ENCODE measurements around the gene STPG2. TPM values are rescaled to one million over a fixed set of nuclear protein-coding genes. Genes with fewer than 3 reads are reported as not detected.
A peak's percentile ranks its signal among the peaks of the same experiment; 100 is the strongest.

STPG2 gene
- total and polyA plus RNA-seq, 2 of the 4 experiments (the other 2 are of a cell fraction), result not detected

- H2AFZ ChIP-seq (replicated peaks; ENCODE audit: low read length, poor library complexity), result no peak overlapping the region
- H4K91ac ChIP-seq (ENCODE audit: insufficient read depth, low read depth, low read length), result no peak overlapping the region
- TF ChIP-seq SMC3 (IDR thresholded peaks at IDR 0.05; ENCODE audit: low read depth, low read length) (no peak), RFX5 (IDR thresholded peaks at IDR 0.05; ENCODE audit: low read depth, low read length) (no peak), FOS (IDR thresholded peaks at IDR 0.05; ENCODE audit: low read depth, low read length) (no peak), USF2 (IDR thresholded peaks at IDR 0.05; ENCODE audit: low read depth, low read length) (no peak), CEBPB (IDR thresholded peaks at IDR 0.05; ENCODE audit: low read depth, low read length) (no peak), MAZ (IDR thresholded peaks at IDR 0.05; ENCODE audit: borderline replicate concordance, low read depth, low read length) (no peak), RAD21 (IDR thresholded peaks at IDR 0.05; ENCODE audit: low read length) (no peak), CHD1 (IDR thresholded peaks at IDR 0.05; ENCODE audit: low read depth, low read length) (no peak), RCOR1 (IDR thresholded peaks at IDR 0.05; ENCODE audit: insufficient replicate concordance, low read length) (no peak), MXI1 (IDR thresholded peaks at IDR 0.05; ENCODE audit: borderline replicate concordance, low read depth, low read length) (no peak), BHLHE40 (IDR thresholded peaks at IDR 0.05; ENCODE audit: low read depth, low read length) (no peak), POLR2A (IDR thresholded peaks at IDR 0.05; ENCODE audit: low read depth, low read length) (no peak), NFE2L2 (IDR thresholded peaks at IDR 0.05; ENCODE audit: low read depth, low read length) (no peak)
- H3K4ac ChIP-seq (ENCODE audit: low read depth, low read length), result no peak overlapping the region
- no peak overlapping the region for H2BK5ac ChIP-seq (ENCODE audit: low read depth, low read length, poor library complexity, severe bottlenecking)
- dilution Hi-C loops (cut with HindIII; ENCODE audit: low sequenced_read_pairs, unreplicated experiment) (no loop called here), intact Hi-C loops (cut with micrococcal nuclease) (no loop called here), in situ Hi-C loops (cut with MboI; ENCODE audit: low sequenced_read_pairs) (loop anchor here (25.0 kb wide), 1 partner anchor 496 kb away; the partner anchor contains the start of gene TSPAN5)
- no peak overlapping the region for H2BK15ac ChIP-seq (ENCODE audit: low read depth, low read length)
- H3K18ac ChIP-seq (ENCODE audit: low read depth, low read length), result no peak overlapping the region
- POLR2A ChIA-PET (ENCODE audit: unreplicated experiment), result no interaction called here
- H3K9me3 ChIP-seq (ENCODE audit: control insufficient read depth, insufficient read depth, low read length), result no peaks in the 10 kb centered on the region
- no peaks in the 10 kb centered on the region for H3K79me1 ChIP-seq (ENCODE audit: low read depth in 1 of 2, low read length in 2 of 2)
- H3K4me1 ChIP-seq (ENCODE audit: control insufficient read depth, insufficient read depth, low read length), result no peaks in the 10 kb centered on the region
- H3K9ac ChIP-seq (ENCODE audit: low read depth, low read length), result no peak overlapping the region
- no peak overlapping the region for H4K5ac ChIP-seq (ENCODE audit: low read depth, low read length)
- H3K27ac ChIP-seq (ENCODE audit: insufficient read depth, low read length), result no peak overlapping the region
- H3K4me2 ChIP-seq (ENCODE audit: low read depth, low read length), result no peak overlapping the region
- no TSS peak for BruUV-seq (replicated peaks)
- no peak overlapping the region for H3K4me3 ChIP-seq (ENCODE audit: insufficient read depth, low read depth, low read length)
- WGBS, 2 experiments (ENCODE audit: extremely low coverage in 2 of 2, insufficient read length in 1 of 2), result 87% methylated on average over 3 of the region's 7 CpGs; no CpG with 5 or more reads in 1 of the 2 experiments
- no peak overlapping the region for H3K56ac ChIP-seq (ENCODE audit: extremely low read depth, insufficient read depth, low read length)
- no peak overlapping the region for H3K23ac ChIP-seq (ENCODE audit: low read depth, low read length)
- no peak overlapping the region for H4K8ac ChIP-seq (ENCODE audit: low read depth in 2 of 2, low read length in 2 of 2)
- peaks cover 5% of the 10 kb centered on the region for H3K27me3 ChIP-seq (ENCODE audit: control insufficient read depth, insufficient read depth, low read length)
- H2BK120ac ChIP-seq (ENCODE audit: low read depth, low read length), result no peak overlapping the region
- H4K20me1 ChIP-seq (ENCODE audit: insufficient read depth, low read length), result no peaks in the 10 kb centered on the region
- H2AK5ac ChIP-seq (ENCODE audit: low read depth, low read length), result no peak overlapping the region
- H2BK20ac ChIP-seq (ENCODE audit: low read depth, low read length), result no peak overlapping the region
- no peak overlapping the region for H3K14ac ChIP-seq (replicated peaks; ENCODE audit: low read depth, low read length)
- no peak for ATAC-seq (ENCODE audit: low read depth)
- peak; percentile 1 for DNase-seq
- no peak overlapping the region for H2AK9ac ChIP-seq (replicated peaks; ENCODE audit: low read depth, low read length, poor library complexity)
- H3K9me1 ChIP-seq (ENCODE audit: insufficient read depth, low read length), result 0 out of 2 replicates have a peak, but pooled peaks cover 3% of the 10 kb centered on the region
- CTCF ChIA-PET, result no interaction called here
- H3K36me3 ChIP-seq (ENCODE audit: control insufficient read depth, insufficient read depth, low read length), result no peaks in the 10 kb centered on the region
These were observed 22.9 kb upstream of the STPG2 start for GRCh38 chr4:98166025-98166730.
